ENCODE results near the gene UCMA. TPM values are rescaled to one million over a fixed set of nuclear protein-coding genes. Genes with fewer than 3 reads are reported as not detected.

Gene UCMA
- total RNA-seq, 6 experiments from 2014 or later: not detected

- H3K27me3 Mint-ChIP-seq (ENCODE audit: insufficient read depth): peaks cover 23% of the 10 kb centered on the region
- no peak overlapping the region for H3K27ac Mint-ChIP-seq
- no peak overlapping the region for H3K4me3 Mint-ChIP-seq
- no peaks in the 10 kb centered on the region for H3K9me3 Mint-ChIP-seq
- no peak for DNase-seq
- no peaks in the 10 kb centered on the region for H3K4me1 Mint-ChIP-seq (ENCODE audit: low read depth)
- no peaks in the 10 kb centered on the region for H3K36me3 Mint-ChIP-seq (ENCODE audit: low read depth)
- TF ChIP-seq CTCF (IDR thresholded peaks at IDR 0.05): no peak
Observed at GRCh38 chr10:13231808-13232207, 2.4 kb downstream of the UCMA start.

DNA sequence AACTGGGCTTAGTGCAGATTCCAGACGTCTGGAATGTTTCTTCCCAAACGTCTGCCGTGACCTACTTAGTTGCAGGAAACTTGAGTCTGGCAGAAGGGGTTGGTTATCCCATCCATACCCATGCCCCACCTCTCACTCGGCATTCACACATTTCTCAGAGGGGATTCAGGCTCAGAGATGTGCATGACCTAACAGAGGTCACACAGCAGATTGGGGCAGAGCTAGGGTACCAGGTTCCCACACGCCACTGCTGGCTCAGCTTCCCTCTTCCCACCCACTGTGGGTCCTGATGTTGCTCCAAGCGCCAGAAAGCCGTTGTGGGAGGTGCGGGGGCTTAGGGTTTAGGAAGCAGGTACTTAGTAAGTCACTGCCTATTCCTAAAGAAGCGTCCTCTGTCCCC is 3.0 kb downstream of the UCMA start:
- H3K4me3 Mint-ChIP-seq: no peak overlapping the region
- peaks cover 23% of the 10 kb centered on the region for H3K27me3 Mint-ChIP-seq (ENCODE audit: insufficient read depth)
- H3K4me1 Mint-ChIP-seq (ENCODE audit: low read depth): no peaks in the 10 kb centered on the region
- no peak for TF ChIP-seq CTCF (IDR thresholded peaks at IDR 0.05)
- H3K36me3 Mint-ChIP-seq (ENCODE audit: low read depth): no peaks in the 10 kb centered on the region
- no peaks in the 10 kb centered on the region for H3K9me3 Mint-ChIP-seq
- no peak for DNase-seq
- H3K27ac Mint-ChIP-seq: no peak overlapping the region

- no peak for TF ChIP-seq CTCF (IDR thresholded peaks at IDR 0.05)
- Mint-ChIP-seq H3K27ac (no peak overlapping the region), H3K27me3 (ENCODE audit: insufficient read depth) (peaks cover 23% of the 10 kb centered on the region), H3K4me3 (no peak overlapping the region), H3K36me3 (ENCODE audit: low read depth) (no peaks in the 10 kb centered on the region), H3K4me1 (ENCODE audit: low read depth) (no peaks in the 10 kb centered on the region), H3K9me3 (no peaks in the 10 kb centered on the region)
- DNase-seq: no peak
Observed at GRCh38 chr10:13227031-13227430, 7.1 kb downstream of the UCMA start.

GRCh38 chr10:13225601-13226000 is 8.6 kb downstream of the UCMA start:
- peaks cover 23% of the 10 kb centered on the region for H3K27me3 Mint-ChIP-seq (ENCODE audit: insufficient read depth)
- no peaks in the 10 kb centered on the region for H3K4me1 Mint-ChIP-seq (ENCODE audit: low read depth)
- H3K4me3 Mint-ChIP-seq: no peak overlapping the region

DNA sequence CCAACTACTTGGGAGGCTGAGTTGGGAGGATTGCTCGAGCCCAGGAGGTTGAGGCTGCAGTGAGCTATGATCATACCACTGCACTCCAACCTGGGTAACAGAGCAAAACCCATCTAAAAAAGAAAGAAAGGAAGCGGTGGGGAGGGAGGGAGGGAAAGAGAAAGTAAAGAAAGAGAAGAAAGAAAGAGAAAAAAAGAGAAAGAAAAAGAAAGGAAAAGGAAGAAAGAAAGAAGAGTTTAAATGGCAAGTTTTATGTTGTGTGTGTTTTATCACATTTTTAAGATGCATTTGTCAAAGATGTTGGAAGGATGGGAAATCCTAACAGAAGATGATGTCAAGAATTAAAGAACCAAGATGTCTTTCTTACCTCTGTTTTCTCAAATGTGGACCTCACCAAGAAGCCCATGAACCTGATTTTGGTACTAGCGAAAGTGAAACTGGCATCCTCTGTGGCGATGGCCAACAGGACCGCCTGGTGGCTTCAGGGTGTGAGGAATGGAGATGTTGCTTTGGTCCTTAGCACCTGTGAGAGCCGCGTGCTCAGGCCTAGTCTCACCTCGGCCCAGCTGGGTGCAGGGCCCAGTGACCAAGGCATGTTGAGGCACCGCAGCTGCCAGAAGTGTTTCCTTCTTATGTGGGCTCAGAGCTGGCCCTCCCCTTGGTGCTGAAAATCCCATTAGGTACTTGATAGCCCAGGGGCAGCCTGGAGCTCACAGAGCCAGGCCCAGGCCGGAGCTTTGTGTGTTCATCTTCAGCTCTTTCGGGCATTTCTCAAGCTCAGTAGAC is 9.8 kb downstream of the UCMA start:
- Mint-ChIP-seq H3K27ac (no peak overlapping the region), H3K9me3 (no peaks in the 10 kb centered on the region), H3K27me3 (ENCODE audit: insufficient read depth) (peaks cover 13% of the 10 kb centered on the region), H3K4me1 (ENCODE audit: low read depth) (no peaks in the 10 kb centered on the region), H3K36me3 (ENCODE audit: low read depth) (no peaks in the 10 kb centered on the region), H3K4me3 (no peak overlapping the region)
- no peak for DNase-seq
- no peak for TF ChIP-seq CTCF (IDR thresholded peaks at IDR 0.05)

More at GRCh38 chr10:13225601-13226000, 8.6 kb downstream of the UCMA start:
- Mint-ChIP-seq H3K9me3 (no peaks in the 10 kb centered on the region), H3K36me3 (ENCODE audit: low read depth) (no peaks in the 10 kb centered on the region), H3K27ac (no peak overlapping the region)
- TF ChIP-seq CTCF (IDR thresholded peaks at IDR 0.05): no peak
- DNase-seq: no peak

All from HFFc6 (cell line).